GM20431 (cell line): ENCODE data around the gene SRRM2.

ENCODE experiments used
- in situ Hi-C: fragments of 300-500 bp; cut with MseI, MboI; formaldehyde crosslinking; loops from one replicate; pipeline ENCODE4 v1.15.0; 2020; ENCODE audit warnings: low sequenced_read_pairs; ENCODE audit not compliant: unreplicated experiment

The SRRM2 gene

GRCh38 chr16:2752035-2752849, at the start of gene SRRM2:
SRRM2 (plus strand) TSS chr16:2752638; CDS start chr16:2756365, 3,727 bp downstream.
- in situ Hi-C loops = no loop called here

- in situ Hi-C loops = no loop called here
Observed at GRCh38 chr16:2702871-2703745, 49.3 kb upstream of the SRRM2 start.

- in situ Hi-C loops = no loop called here
Observed at GRCh38 chr16:2704166-2704982, 48.1 kb upstream of the SRRM2 start.

GRCh38 chr16:2704983-2705275, 47.5 kb upstream of the SRRM2 start:
- in situ Hi-C loops = no loop called here

- in situ Hi-C loops = no loop called here
Observed at GRCh38 chr16:2705351-2705750, 47.1 kb upstream of the SRRM2 start.

GRCh38 chr16:2706085-2706484, 46.4 kb upstream of the SRRM2 start:
- in situ Hi-C loops = no loop called here

GRCh38 chr16:2706611-2707311, 45.7 kb upstream of the SRRM2 start:
- in situ Hi-C loops = no loop called here

GRCh38 chr16:2707368-2708289, 44.8 kb upstream of the SRRM2 start:
- in situ Hi-C loops = no loop called here

- in situ Hi-C loops = no loop called here
Observed at GRCh38 chr16:2708290-2708639, 44.2 kb upstream of the SRRM2 start.

GRCh38 chr16:2708955-2709587, 43.4 kb upstream of the SRRM2 start:
- in situ Hi-C loops = no loop called here

GRCh38 chr16:2709588-2709984, 42.9 kb upstream of the SRRM2 start:
- in situ Hi-C loops = no loop called here

GRCh38 chr16:2710021-2710710, 42.3 kb upstream of the SRRM2 start:
- in situ Hi-C loops = no loop called here

- in situ Hi-C loops = no loop called here
Observed at GRCh38 chr16:2710711-2711231, 41.7 kb upstream of the SRRM2 start.

- in situ Hi-C loops = no loop called here
Observed at GRCh38 chr16:2711370-2712062, 40.9 kb upstream of the SRRM2 start.

GRCh38 chr16:2712063-2712441, 40.4 kb upstream of the SRRM2 start:
- in situ Hi-C loops = no loop called here

- in situ Hi-C loops = no loop called here
Observed at GRCh38 chr16:2712546-2712945, 39.9 kb upstream of the SRRM2 start.

- in situ Hi-C loops = no loop called here
Observed at GRCh38 chr16:2713523-2713922, 38.9 kb upstream of the SRRM2 start.
